Measurements from ENCODE around the gene AUTS2.

AUTS2 gene

DNA sequence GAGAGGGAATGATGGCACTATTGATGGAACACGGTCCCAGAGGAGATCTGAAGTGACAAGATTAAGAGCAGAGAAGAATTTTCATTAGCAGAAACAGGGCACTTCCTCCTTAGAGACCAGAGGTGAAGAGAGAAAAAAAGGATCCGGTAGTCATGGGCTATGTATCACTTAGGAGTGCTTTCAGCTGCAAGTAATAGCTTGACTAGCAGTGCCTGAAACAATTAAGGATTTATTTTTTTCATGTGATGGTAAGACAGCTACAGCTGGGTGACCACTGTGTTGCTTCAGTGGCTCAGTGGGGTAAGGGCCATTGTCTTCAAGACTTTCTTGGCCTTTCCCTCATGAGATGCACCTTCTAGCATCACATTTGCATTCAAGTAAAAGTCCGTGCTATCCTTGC lies 1018.5 kb downstream of the AUTS2 start:
- ATAC-seq (ENCODE audit: low read depth) (no peak), DNase-seq (ENCODE audit: low spot score) (no peak)
- no peak overlapping the region for H3K27ac ChIP-seq (ENCODE audit: poor library complexity, severe bottlenecking)
- H3K27me3 ChIP-seq (ENCODE audit: insufficient read depth, poor library complexity, severe bottlenecking): no peaks in the 10 kb centered on the region
- no peaks in the 10 kb centered on the region for H3K4me1 ChIP-seq (ENCODE audit: insufficient read depth, poor library complexity, severe bottlenecking)
- no peaks in the 10 kb centered on the region for H3K36me3 ChIP-seq (ENCODE audit: low read depth)
- no peak for TF ChIP-seq CTCF (IDR thresholded peaks at IDR 0.05; ENCODE audit: poor library complexity, severe bottlenecking)
- H3K9me3 ChIP-seq (ENCODE audit: severe bottlenecking): no peaks in the 10 kb centered on the region
- H3K4me3 ChIP-seq (ENCODE audit: severe bottlenecking): no peak overlapping the region

- TF ChIP-seq CTCF (IDR thresholded peaks at IDR 0.05; ENCODE audit: poor library complexity, severe bottlenecking): no peak
- no peaks in the 10 kb centered on the region for H3K4me1 ChIP-seq (ENCODE audit: insufficient read depth, poor library complexity, severe bottlenecking)
- no peaks in the 10 kb centered on the region for H3K36me3 ChIP-seq (ENCODE audit: low read depth)
- H3K27me3 ChIP-seq (ENCODE audit: insufficient read depth, poor library complexity, severe bottlenecking): no peaks in the 10 kb centered on the region
- no peak for DNase-seq (ENCODE audit: low spot score)
- H3K9me3 ChIP-seq (ENCODE audit: severe bottlenecking): no peaks in the 10 kb centered on the region
- H3K4me3 ChIP-seq (ENCODE audit: severe bottlenecking): no peak overlapping the region
- ATAC-seq (ENCODE audit: low read depth): no peak
- H3K27ac ChIP-seq (ENCODE audit: poor library complexity, severe bottlenecking): no peak overlapping the region
Observed at GRCh38 chr7:70618020-70618551, 1019.8 kb downstream of the AUTS2 start.

DNA sequence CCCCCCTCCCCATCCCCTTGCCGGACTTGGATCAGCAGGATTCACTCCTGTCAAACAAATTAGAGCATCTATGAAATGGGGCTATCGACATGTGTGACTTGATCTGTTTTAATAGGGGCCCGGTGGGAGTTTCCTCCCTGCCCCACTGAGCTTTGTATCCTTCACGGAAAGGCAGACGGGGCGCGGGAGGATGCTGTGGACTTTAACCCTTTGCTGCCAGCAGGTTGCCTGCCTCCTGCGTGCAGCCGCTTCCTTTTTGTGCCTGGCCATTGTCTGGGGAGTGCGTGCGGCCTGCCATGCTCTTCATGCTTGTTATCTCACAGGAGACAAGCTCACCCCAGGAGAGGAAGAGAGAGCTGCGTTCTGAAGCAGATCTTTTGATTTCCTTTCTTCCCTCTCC lies 1020.9 kb downstream of the AUTS2 start:
- DNase-seq (ENCODE audit: low spot score) (no peak), ATAC-seq (ENCODE audit: low read depth) (no peak)
- Histone ChIP-seq H3K4me3 (ENCODE audit: severe bottlenecking) (no peak overlapping the region), H3K4me1 (ENCODE audit: insufficient read depth, poor library complexity, severe bottlenecking) (no peaks in the 10 kb centered on the region), H3K27ac (ENCODE audit: poor library complexity, severe bottlenecking) (no peak overlapping the region), H3K9me3 (ENCODE audit: severe bottlenecking) (no peaks in the 10 kb centered on the region), H3K36me3 (ENCODE audit: low read depth) (no peaks in the 10 kb centered on the region), H3K27me3 (ENCODE audit: insufficient read depth, poor library complexity, severe bottlenecking) (no peaks in the 10 kb centered on the region)
- TF ChIP-seq CTCF (IDR thresholded peaks at IDR 0.05; ENCODE audit: poor library complexity, severe bottlenecking): no peak

GRCh38 chr7:70619659-70620058 lies 1021.4 kb downstream of the AUTS2 start:
- H3K27me3 ChIP-seq (ENCODE audit: insufficient read depth, poor library complexity, severe bottlenecking): no peaks in the 10 kb centered on the region
- TF ChIP-seq CTCF (IDR thresholded peaks at IDR 0.05; ENCODE audit: poor library complexity, severe bottlenecking): no peak
- H3K9me3 ChIP-seq (ENCODE audit: severe bottlenecking): no peaks in the 10 kb centered on the region
- no peak overlapping the region for H3K4me3 ChIP-seq (ENCODE audit: severe bottlenecking)
- H3K36me3 ChIP-seq (ENCODE audit: low read depth): no peaks in the 10 kb centered on the region
- no peak overlapping the region for H3K27ac ChIP-seq (ENCODE audit: poor library complexity, severe bottlenecking)
- no peaks in the 10 kb centered on the region for H3K4me1 ChIP-seq (ENCODE audit: insufficient read depth, poor library complexity, severe bottlenecking)
- ATAC-seq (ENCODE audit: low read depth): no peak
- no peak for DNase-seq (ENCODE audit: low spot score)

DNA sequence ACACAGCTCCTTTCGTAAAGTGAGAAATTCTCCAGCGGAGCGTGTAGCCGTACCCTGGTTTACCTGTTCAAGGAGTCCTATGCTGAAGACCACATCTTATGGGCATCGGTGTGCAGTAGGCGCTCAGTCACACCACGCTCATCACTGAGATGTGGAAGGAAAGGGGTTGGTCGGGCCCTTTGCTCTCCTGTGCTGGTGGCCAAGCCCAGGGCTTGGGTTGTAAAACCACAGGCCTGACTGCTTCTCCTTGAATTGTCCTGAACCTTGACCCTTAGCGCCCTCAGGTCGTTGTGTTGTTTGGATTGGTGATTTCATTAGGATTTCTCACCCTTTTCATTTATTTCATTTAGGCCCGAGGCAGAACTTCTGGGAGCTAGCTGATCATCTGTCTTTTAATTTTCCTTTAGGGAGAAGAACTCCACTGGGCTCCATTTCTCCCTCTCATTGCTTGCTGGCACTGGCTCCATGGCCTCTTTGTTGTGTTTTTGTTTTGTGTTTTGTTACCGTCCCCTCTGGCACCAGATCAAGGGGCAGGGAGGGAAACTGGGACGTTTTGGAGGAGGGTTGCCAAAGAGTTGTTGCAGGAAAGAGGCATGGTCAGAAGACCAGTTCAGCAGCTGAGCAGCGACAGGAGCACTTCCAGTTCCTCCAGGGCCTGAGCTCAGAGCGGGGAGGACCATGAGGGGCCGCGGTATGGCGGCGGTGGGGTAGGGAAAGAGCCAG lies 1022.2 kb downstream of the AUTS2 start:
- TF ChIP-seq CTCF (IDR thresholded peaks at IDR 0.05; ENCODE audit: poor library complexity, severe bottlenecking): no peak
- H3K27ac ChIP-seq (ENCODE audit: poor library complexity, severe bottlenecking): no peak overlapping the region
- no peaks in the 10 kb centered on the region for H3K4me1 ChIP-seq (ENCODE audit: insufficient read depth, poor library complexity, severe bottlenecking)
- no peaks in the 10 kb centered on the region for H3K9me3 ChIP-seq (ENCODE audit: severe bottlenecking)
- H3K27me3 ChIP-seq (ENCODE audit: insufficient read depth, poor library complexity, severe bottlenecking): no peaks in the 10 kb centered on the region
- no peak overlapping the region for H3K4me3 ChIP-seq (ENCODE audit: severe bottlenecking)
- no peak for DNase-seq (ENCODE audit: low spot score)
- ATAC-seq (ENCODE audit: low read depth): no peak
- no peaks in the 10 kb centered on the region for H3K36me3 ChIP-seq (ENCODE audit: low read depth)
